Stimulated activated naive CD4-positive, alpha-beta T cell (primary cell): ENCODE measurements around the gene KCNH4.
"Not testable (repeated sequence)": the region's sequence is repeated elsewhere in the genome, so short reads cannot be mapped to it uniquely, and the experiment has no call there.

Experiments used
- DNase-seq, 6 experiments: peaks; one replicate each; lab custom pipeline; 2025; lab: John Stamatoyannopoulos, UW

The KCNH4 gene

DNA sequence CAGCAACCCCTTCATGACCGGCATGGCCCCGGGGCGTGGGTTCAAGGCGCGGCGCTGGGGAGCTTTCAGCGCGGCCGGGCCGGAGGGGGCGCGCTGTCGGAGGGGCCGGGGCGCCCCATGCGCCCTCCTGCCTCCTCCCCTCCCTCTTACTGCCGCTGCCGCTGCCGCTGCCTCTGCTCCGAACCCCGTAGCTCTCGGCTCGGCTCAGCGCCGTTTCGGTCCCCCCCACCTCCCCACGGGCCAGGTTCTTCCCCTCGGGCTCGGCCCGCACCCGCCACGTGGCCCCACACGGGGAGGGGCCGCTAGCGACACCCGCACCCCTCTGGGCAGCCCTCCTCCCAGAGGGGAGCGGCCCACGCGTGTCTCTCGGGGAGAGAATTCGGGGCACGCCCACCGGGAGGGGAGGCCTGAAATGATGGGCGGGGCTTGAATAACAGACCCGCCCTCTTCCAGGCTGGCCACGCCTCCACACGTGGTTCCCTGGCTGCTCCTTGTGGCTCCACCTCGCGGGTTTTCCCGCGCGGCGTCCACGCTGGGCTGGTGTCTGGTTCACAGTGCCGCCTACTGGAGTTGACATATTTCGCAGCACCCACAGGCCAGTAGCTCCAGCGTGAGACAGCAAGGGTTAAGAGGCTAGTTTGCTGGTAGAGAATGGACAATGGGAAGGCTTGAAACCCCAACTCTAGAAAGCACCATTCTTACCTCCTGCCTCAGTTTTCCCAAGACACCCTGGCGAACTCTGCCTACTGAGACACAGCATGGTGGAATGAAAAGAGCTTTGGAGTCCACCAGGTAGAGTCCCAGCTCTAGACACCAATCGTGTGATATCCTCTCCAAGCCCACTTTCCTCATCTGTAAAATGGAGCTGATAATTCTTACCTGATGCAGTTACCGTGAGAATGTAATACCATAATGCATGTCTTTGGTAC is at the start of gene KCNH4:
Gene KCNH4, minus strand, starts transcription at position 221 of the 929 bp plus-strand sequence. Its CDS starts 197 bp downstream, at position 24.
- DNase-seq = peak; percentile 64 to 85 (median 74)

DNA sequence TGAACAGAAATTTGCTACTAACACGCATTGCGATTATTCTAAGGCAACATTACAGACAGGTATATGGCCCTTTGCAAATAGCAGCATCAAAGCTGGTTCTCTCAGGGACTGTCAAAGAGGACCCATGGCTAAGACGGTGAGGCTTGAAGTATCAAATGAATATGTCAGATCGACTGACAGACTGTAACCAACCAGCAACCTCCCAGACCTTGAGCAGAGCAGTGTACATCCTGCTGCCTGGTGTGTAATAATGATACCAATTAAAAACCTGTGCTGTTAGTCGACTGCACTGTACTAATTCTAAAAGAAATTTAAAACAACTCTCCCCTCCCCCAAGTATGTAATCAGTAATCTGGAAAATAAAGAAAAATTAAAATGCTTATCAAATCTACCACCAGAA is 49.3 kb upstream of the KCNH4 start:
- DNase-seq = no peak

DNA sequence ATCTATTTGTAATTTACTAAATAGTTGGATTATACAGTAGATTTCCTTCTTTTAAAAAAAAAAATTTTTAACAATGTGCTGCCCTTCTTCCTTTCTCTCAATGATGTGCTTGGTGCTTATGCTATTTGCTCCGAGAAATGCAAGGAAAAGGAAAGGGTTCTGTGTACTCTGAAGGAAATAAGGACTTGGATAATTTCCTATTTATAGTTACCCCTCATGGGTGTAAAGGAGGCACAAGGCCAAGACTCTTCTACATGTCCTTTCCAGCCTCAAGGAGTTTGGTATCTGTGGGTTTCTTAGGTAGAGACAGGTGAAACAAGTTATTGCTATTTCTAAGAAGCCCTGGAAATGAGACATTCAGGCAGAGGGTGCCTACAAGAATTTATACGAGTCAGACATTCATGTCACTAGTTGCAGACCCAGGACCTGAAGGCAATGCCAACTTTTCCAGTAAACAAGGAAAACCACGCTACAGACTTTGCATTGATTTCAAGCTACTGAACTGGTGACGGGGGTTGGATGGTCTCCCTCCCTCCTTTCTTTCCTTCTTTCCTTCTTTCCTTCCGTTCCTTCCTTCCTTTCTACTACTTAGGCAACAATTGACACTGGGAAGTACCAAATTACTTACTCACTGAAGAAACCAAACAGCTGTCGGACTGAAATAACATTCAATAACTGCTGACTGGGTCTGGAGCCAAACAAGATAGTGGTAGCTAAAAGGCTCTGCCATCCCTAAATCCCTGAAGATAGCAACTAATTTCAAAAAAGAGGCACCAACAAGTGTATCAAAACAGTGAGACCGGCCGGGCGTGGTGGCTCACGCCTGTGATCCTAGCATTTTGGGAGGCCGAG is 47.1 kb upstream of the KCNH4 start:
- DNase-seq = no peak

DNA sequence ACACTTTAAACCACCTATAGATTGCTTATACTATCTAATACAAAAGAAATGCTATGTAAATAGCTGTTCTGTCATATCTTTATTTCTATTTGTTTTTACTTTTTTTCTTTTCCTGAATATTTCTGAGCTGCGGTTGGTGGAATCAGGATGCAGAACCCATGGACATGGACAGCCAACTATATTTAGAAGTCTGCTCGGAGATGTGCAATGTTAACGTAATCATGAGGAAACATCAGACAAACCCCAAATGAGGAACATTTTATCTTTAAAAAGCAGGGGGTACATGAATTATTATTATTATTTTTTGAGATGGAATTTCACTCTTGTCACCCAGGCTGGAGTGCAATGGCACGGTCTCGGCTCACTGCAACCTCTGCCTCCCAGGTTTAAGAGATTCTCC is 44.7 kb upstream of the KCNH4 start:
- no peak for DNase-seq

DNA sequence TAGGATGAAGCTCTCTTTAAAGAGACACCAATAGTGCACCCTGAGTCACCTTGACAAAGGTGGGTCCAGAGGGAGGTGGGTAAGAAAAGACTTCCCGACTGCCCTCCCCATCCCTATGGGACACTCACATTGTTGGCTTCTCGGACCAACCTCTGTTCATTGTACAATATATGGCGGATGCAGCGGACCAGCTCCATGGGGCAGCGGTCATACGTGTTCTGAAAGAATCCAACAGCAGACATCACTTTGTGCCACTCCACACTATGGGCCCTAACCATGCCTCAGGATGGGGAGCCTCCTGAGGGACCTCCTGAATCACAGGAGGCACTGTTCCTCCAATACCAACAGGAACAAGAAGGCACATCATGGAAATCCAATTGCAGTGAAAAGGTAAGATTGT is 43.7 kb upstream of the KCNH4 start:
- no peak for DNase-seq

DNA sequence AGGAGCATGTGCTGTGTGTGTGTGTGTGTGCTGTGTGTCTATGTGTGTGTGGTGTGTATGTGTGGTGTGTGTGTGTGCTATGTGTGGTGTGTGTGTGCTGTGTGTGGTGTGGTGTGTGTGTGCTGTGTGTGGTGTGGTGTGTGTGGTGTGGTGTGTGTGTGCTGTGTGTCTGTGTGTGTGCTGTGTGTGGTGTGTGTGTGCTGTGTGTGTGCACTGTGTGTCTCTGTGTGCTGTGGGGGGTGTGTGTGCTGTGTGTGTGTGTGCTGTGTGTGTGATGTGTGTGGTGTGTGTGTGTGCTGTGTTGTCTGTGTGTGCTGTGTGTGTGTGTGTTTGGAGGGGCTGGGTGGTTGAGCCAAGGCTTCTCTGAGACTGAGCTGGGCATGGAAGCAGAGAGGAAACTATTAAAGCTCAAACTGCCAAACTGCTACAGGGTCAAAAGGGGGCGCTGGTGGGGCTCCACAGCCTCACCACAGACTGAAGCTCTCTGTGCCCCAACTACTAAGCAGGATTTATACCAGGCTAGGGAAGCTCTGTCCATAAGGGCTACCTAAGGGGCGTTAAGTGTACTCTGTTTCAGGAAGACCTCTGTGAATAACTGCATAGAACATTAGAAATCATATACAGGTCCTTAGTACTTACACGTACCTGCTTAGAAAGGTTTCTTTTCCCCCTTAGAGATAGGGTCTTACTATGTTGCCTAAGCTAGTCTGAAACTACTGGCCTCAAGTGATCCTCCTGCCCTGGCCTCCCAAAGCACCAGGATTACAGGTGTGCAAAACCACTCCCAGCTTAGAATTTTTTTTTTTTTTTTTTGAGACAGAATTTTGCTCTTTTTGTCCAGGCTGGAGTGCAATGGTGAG is 41.2 kb upstream of the KCNH4 start:
- DNase-seq = peak; percentile 31 to 76 (median 46)

DNA sequence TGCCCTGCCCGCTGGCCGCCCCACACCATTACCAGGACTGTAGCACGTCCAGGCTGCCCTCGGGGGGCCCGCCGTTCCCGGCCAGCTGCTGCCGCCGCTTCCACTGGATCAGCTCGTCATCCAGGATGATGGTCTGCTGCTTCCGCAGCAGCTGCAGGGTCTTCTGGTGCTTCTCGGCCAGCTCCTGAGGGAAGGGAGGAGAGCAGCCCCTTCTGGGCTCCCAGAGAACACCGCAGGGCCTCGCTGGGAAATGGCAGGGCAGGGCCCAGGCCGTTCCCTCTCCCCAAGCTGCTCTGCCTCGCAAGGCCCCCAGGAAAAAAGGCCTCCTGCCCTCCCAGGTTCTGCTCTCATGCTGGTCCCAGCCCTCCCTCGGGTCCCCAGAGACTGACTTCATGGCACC is 38.3 kb upstream of the KCNH4 start:
- not testable (repeated sequence) for DNase-seq

DNA sequence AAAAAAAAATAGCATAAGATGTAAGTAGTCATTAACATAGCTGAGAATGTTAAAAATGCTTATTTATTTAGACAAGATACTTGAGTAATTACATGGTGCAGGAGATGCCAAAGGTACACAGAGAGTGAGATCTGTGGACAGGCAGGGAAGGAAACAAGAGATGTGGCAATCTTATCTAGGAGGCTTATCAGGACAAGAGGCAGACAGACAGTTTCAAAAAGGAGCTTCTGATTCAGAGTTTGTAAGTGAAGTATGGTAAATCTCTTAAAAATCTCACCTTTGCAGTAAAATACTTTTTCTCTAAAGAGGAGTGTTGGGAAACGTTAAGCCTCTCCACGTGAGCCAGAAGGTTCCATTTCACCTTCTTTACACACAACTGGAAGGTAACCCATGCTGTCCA is 33.2 kb upstream of the KCNH4 start:
- DNase-seq = no peak

DNA sequence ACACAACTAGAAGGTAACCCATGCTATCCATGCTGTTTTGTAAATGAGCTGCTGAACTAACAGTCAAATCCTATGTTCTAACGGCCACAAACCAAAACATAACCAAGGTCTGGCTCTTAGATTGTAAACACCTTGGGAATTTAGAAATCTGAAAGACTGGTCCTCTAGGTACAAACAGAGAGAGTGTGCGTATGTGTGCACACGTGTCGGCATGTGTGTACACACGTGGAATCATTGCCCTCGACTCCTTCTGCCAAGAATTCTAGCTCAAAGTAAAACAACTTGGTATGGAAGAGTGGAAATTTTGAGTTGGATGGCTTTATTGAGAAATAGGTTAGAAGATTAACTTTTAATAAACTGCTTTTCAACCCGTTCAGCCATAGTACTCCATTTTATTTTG is 31.4 kb upstream of the KCNH4 start:
- no peak for DNase-seq

DNA sequence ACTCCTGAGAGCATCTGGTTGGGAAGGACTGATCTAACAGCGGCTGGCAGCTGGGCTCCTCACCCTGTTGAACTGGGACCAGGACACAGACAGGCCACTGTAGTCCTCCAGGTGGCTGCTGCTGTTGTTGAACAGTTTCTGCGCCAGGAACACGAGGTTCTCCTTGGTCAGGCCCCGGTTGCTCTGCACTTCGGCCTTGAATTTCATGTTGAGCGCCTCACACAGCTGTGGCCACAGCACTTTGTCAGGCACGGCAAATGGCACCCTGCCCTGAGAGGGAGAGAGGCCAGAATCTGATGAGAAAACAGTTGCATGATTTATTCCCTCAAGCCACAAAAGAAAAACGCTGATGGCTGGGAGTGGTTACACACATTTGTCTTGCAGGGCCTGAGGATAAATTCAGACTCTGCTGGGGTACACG is 31.0 kb upstream of the KCNH4 start:
- not testable (repeated sequence) for DNase-seq

DNA sequence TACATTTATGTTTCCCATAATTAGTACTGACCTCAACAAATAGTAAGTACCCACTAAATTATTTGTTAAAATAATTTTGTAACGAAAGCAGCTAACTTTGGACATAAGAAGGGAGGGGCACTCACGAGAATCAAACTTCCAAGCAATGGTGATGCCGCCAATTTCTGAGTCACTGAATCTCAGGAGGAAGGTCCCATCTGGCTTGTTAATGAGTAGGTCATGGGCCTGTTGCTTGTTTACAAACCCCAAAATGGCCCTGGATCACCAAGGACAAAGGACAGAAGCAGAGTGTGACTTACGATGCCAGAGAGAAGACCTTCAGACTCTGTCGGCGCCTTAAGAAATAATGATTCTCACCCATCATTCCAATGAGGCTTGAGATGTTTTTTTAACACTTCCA is 29.1 kb upstream of the KCNH4 start:
- no peak for DNase-seq

DNA sequence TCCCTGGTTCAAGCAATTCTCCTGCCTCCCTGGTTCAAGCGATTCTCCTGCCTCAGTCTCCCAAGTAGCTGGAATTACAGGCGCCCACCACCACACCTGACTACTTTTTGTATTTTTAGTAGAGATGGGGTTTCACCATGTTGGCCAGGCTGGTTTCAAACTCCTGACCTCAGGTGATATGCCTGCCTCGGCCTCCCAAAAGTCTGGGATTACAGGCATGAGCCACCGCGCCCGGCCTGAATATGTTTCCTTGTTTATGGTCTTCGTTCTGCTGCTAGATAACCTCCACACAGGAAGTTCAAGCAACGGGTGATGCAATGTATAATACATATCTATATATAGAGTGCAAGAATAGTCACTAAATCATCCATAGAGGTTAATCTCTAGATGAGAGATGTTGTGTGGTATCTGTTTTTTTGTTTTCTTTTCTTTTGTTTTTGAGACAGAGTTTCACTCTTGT is 25.2 kb upstream of the KCNH4 start:
- not testable (repeated sequence) for DNase-seq

DNA sequence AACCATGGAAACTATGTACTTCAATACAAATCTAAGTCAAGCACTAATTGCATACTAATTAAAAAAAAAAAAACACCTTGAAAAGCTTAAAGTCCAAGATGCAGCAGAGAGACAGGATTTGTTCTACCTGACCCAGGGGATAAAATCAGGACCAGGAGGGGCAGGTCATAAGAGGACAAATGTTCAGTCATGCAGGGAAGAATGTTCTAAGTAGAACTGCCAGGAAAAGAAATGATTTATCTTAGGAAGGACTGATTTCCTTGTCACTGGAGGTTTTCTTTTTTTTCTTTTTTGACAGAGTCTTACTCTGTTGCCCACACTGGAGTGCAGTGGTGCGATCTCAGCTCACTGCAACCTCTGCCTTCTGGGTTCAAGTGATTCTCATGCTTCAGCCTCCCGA is 22.4 kb upstream of the KCNH4 start:
- no peak for DNase-seq

DNA sequence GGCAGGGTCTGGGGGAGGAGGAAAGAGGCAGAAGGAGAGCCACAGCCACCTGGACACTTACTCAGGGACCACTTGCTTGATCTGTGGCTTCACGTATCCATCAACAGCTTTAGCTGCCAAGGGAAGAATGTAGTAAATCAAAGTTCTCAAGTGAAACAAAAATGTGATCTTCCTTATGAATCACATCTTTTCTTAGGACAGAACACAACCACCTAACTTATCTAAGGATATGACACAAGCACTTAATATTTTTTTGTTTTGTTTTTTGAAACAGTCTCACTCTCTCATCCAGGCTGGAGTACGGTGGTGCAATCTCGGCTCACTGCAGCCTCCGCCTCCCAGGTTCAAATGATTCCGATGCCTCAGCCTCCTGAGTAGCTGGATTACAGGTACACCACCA is 21.8 kb upstream of the KCNH4 start:
- no peak for DNase-seq

DNA sequence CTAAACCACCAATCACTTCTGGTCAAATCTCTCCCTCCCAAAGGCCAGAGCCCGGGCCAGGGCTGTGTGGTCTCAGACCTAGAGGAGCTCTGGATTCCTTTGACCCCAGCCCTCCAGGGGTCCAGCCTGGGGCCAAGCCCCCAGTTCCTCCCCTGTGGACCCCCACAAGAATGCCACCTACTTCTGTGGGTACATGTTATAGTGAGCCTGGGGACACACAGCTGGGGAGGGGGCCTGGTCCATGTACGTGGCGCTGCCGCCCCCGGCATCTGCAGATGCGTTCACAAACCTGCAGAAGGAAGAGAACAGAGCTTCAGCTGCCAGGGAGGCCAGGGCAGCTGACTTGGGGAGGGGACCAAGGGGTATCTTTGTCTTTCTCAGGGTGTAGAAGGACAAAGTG is 21.2 kb upstream of the KCNH4 start:
- no peak for DNase-seq

DNA sequence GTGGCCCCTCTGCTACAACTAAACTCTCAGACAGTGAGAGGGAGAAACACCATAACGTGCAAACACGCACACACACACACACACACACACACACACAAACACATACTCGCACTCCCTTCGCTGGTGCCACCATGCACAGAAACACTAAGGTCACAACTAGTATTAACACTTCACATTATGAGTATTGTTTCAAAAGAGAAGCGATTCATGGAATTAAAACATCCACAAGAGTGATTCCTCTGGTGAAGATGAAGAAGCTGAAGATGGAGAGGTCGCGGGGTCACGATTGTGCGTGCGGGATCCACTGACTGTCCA is 20.5 kb upstream of the KCNH4 start:
- DNase-seq = no peak

DNA sequence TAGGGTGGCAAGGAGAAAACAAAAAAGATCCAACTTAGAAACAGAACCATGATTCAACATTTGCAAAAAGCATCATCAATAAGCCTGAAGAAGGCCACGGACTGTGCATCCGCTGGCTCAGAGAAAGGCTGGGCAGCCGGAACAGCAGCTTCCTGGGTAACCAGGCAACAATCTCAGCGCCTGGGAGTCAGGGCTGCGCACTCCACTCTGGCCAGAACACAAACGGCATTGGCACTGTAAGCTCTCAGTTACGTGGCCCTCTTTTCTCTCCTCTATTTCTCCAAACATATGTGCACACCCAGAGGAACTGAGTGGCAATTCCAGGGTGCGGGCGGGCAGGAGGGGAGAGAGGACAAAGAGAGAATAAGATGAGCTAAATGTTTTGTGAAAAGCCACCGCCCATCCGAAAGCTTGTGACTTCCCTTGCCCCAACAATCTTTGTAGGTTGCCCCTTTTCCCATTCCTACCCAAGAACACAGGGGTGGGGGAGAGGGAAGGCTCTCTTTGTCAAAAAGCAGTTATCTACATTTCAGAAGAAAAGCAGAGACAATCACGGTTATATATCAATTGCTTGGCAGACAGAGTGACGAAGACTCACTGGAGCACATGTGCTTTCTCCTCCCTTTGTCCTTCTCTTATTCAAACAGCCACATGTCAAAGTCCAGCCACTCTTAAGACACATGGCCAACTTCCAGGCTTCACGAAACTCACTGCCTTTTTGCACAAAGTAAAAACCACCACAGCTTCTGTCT is 19.9 kb upstream of the KCNH4 start:
- DNase-seq = no peak

DNA sequence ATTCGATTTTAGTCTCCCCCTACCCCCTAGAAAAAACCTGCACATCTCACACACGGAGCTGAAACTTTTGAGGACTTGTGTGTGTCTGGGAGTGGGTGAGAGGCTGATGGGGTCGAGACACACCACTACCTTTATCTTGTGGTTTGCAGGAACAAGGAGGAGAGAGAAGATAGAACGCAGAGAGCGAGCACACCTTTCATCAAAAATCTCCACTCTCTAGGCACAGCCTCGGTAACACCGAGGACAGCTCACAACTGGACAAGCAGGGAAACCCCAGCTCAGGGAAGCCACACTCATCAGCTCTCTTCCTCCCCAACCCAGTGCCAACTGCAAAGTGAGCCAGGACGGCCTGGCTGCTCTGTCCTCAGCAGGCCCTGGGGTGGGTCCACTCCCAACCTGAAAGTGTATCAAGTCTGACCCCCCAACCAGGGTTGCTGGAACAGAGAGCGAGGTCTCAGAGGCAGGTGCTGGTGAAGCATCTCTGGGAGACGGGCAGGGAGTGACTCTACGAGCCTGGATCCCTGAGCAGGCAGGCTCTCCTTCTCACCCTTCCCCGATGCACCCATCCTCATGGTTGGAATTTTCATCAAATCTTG is 18.6 kb upstream of the KCNH4 start:
- no peak for DNase-seq

DNA sequence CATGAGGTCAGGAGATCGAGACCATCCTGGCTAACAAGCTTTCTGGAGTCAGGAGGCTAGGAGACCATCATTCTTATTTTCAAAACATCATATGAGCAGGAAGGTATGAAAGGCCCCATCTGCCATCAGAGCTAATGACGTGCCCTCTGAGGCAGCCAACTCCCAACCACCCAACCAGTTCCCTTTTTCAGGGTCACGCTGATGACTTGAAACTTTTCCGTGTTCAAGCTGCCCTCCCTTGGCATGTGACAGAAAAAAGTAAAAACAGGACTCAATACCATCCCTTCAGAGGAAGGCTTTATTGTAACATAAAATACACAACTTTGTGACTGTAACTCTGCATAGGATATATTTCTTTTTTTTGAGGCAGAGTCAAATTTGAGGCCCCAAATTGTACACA is 18.0 kb upstream of the KCNH4 start:
- DNase-seq = no peak

DNA sequence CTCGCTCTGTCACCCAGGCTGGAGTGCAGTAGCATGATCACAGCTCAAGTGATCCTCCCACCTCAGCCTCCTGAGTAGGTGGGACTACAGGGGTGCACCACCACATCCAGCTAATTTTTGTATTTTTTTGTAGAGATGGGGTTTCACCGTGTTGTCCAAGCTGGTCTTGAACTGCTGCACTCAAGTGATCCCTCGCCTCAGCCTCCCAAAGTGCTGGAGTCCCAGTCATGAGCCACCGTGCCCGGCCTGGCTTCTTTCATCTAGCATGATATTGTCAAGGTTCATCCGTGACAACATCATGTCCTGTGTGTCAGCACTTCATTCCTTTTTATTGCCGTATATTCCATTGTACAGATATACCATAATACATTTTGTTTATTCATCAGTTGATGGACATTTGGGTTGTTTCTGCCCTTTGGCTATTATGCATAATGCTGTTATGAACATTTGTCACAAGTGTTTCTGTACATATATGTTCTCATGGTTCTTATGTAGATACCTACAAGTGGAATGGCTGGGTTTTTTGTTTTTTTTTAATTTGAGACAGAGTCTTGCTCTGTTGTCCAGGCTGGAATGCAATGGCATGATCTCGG is 16.7 kb upstream of the KCNH4 start:
- DNase-seq = no peak
